Skeletal muscle satellite cell (primary cell): ENCODE results near the gene NOL7. TPM values are rescaled to one million over a fixed set of nuclear protein-coding genes. Genes with fewer than 3 reads are reported as not detected.
A peak's percentile ranks its signal among the peaks of the same experiment; 100 is the strongest.

Experiments used
- H3K27me3 ChIP-seq: 2 replicates; pipeline ENCODE4 v1.7.0; 2013; ENCODE audit warnings: low read length; ENCODE audit not compliant: control insufficient read depth, insufficient read depth
- H3K36me3 ChIP-seq: 2 replicates; pipeline ENCODE4 v1.7.0; 2013; ENCODE audit warnings: mild to moderate bottlenecking, control low read depth, low read length; ENCODE audit not compliant: insufficient read depth
- H3K4me1 ChIP-seq: 2 replicates; pipeline ENCODE4 v1.7.0; 2013; ENCODE audit warnings: low read length; ENCODE audit not compliant: control insufficient read depth, insufficient read depth
- H3K4me2 ChIP-seq: 2 replicates; pipeline ENCODE4 v1.7.0; 2013; ENCODE audit warnings: mild to moderate bottlenecking, low read length
- H3K4me3 ChIP-seq: 2 replicates; pipeline ENCODE4 v1.7.0; 2013; ENCODE audit warnings: low read length
- H3K9ac ChIP-seq: 2 replicates; pipeline ENCODE4 v1.7.0; 2013; ENCODE audit warnings: mild to moderate bottlenecking, low read depth, low read length, moderate library complexity
- H3K9me3 ChIP-seq: replicated peaks from 2 replicates; pipeline ENCODE4 v1.7.0; 2013; ENCODE audit warnings: mild to moderate bottlenecking, control low read depth, low read length
- total RNA-seq: library from RNA; depleted of rRNA; stranded (reverse); fragments of >200 nt; gene quantifications from 2 replicates; pipeline ENCODE4 v1.2.3, GENCODE V29; 2012; rRNA removed

The NOL7 gene
- total RNA-seq = 73.4 and 81.4 TPM in 2 replicates

- H3K9ac ChIP-seq = peak within 1 kb of the TSS; percentile 94
- peak within 1 kb of the TSS; percentile 90 for H3K4me3 ChIP-seq
Observed at GRCh38 chr6:13614926-13615791, at the start of gene NOL7. NOL7 (plus strand) TSS chr6:13615335; CDS start chr6:13615359, 24 bp downstream.

DNA sequence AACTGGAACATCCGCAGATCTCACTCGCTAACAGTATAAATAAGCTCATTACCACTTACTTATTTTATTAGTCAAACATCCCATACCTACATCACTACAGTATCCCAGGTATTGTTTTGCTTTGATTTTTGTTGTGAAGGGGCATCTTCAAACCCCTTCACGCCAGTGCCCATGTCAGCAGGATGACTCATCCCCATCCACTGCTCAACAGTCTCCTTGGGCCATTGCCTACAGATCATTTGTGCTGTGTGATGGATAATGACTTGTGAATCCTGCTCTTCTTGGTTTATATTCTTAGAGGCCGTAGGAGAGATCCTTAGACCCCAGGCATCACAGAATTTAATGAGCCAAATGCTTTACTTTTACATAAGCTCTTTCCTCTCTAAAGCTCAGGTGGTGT, 49.2 kb upstream of the NOL7 start:
- Histone ChIP-seq H3K27me3 (peaks cover 25% of the 10 kb centered on the region), H3K9me3 (no peaks in the 10 kb centered on the region), H3K4me3 (no peak overlapping the region), H3K9ac (no peak overlapping the region), H3K36me3 (no peaks in the 10 kb centered on the region), H3K4me2 (no peak overlapping the region), H3K4me1 (no peaks in the 10 kb centered on the region)

More at GRCh38 chr6:13614926-13615791, at the start of gene NOL7:
- Histone ChIP-seq H3K4me2 (peak within 1 kb of the TSS; percentile 98), H3K36me3 (peaks cover 31% of the 10 kb centered on the region), H3K9me3 (no peaks in the 10 kb centered on the region), H3K4me1 (peaks cover 23% of the 10 kb centered on the region), H3K27me3 (no peaks in the 10 kb centered on the region)

- Histone ChIP-seq H3K27me3 (peaks cover 25% of the 10 kb centered on the region), H3K9me3 (no peaks in the 10 kb centered on the region), H3K4me1 (no peaks in the 10 kb centered on the region), H3K4me3 (no peak overlapping the region), H3K36me3 (no peaks in the 10 kb centered on the region), H3K9ac (no peak overlapping the region), H3K4me2 (no peak overlapping the region)
Observed at GRCh38 chr6:13566500-13566899, 48.6 kb upstream of the NOL7 start.

DNA sequence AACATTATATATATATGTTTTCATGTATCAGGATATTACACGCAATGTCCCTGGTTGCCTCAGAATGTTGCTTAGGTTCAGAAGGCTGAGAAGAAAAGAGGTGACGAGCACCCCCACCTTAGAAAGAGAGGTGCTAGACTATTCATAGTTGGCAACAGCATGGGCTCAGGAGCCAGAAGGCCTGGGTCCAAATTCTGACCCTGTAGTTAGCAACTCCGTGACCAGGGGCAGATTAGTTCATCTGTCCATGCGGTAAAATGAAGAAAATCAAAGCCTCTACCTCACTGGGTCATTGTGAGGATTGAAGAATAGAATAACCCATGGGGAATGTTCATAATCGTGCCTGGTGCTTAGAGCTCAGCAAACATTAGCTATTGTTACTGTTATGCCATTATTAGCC, 46.2 kb upstream of the NOL7 start:
- peaks cover 4% of the 10 kb centered on the region for H3K4me1 ChIP-seq
- H3K36me3 ChIP-seq = no peaks in the 10 kb centered on the region
- H3K27me3 ChIP-seq = peaks cover 25% of the 10 kb centered on the region
- no peak overlapping the region for H3K9ac ChIP-seq
- no peak overlapping the region for H3K4me3 ChIP-seq
- H3K9me3 ChIP-seq = no peaks in the 10 kb centered on the region
- no peak overlapping the region for H3K4me2 ChIP-seq

DNA sequence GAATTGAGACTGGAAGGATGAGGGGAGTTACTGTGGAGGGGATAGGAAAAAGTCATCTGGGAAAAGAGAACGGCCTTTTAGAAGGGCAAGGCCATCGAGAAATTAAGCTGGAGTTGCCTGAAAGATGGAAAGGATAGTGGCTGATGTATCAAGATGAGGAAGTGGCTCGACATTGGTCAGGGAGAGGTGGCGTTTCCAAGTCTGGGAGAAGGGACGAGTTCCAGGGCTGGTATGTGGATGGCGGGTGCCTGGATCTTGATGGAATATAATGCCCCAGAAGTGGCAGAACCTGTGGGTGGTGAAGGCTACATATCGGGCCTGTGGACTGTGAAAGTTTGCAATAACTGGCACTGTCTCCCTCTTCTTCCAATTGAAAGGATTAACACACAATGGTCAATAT, 42.9 kb upstream of the NOL7 start:
- Histone ChIP-seq H3K9ac (no peak overlapping the region), H3K4me1 (peaks cover 4% of the 10 kb centered on the region), H3K4me3 (no peak overlapping the region), H3K27me3 (peaks cover 17% of the 10 kb centered on the region), H3K9me3 (no peaks in the 10 kb centered on the region), H3K36me3 (no peaks in the 10 kb centered on the region), H3K4me2 (no peak overlapping the region)

- Histone ChIP-seq H3K9ac (peak overlapping the region; percentile 91), H3K4me2 (peak overlapping the region; percentile 99), H3K4me1 (peaks cover 4% of the 10 kb centered on the region), H3K36me3 (no peaks in the 10 kb centered on the region), H3K9me3 (no peaks in the 10 kb centered on the region), H3K27me3 (peaks cover 15% of the 10 kb centered on the region), H3K4me3 (peak overlapping the region; percentile 90)
Observed at GRCh38 chr6:13572951-13573654, 42.0 kb upstream of the NOL7 start.

GRCh38 chr6:13573669-13574110, 41.4 kb upstream of the NOL7 start:
- H3K9me3 ChIP-seq = no peaks in the 10 kb centered on the region
- peaks cover 10% of the 10 kb centered on the region for H3K27me3 ChIP-seq
- peak overlapping the region; percentile 99 for H3K4me2 ChIP-seq
- peaks cover 4% of the 10 kb centered on the region for H3K4me1 ChIP-seq
- H3K36me3 ChIP-seq = no peaks in the 10 kb centered on the region
- H3K4me3 ChIP-seq = peak overlapping the region; percentile 90
- peak overlapping the region; percentile 91 for H3K9ac ChIP-seq

- peaks cover 6% of the 10 kb centered on the region for H3K27me3 ChIP-seq
- H3K9ac ChIP-seq = peak overlapping the region; percentile 91
- peak overlapping the region; percentile 90 for H3K4me3 ChIP-seq
- H3K9me3 ChIP-seq = no peaks in the 10 kb centered on the region
- peak overlapping the region; percentile 99 for H3K4me2 ChIP-seq
- peaks cover 4% of the 10 kb centered on the region for H3K4me1 ChIP-seq
- H3K36me3 ChIP-seq = no peaks in the 10 kb centered on the region
Observed at GRCh38 chr6:13574149-13574570, 41.0 kb upstream of the NOL7 start.

DNA sequence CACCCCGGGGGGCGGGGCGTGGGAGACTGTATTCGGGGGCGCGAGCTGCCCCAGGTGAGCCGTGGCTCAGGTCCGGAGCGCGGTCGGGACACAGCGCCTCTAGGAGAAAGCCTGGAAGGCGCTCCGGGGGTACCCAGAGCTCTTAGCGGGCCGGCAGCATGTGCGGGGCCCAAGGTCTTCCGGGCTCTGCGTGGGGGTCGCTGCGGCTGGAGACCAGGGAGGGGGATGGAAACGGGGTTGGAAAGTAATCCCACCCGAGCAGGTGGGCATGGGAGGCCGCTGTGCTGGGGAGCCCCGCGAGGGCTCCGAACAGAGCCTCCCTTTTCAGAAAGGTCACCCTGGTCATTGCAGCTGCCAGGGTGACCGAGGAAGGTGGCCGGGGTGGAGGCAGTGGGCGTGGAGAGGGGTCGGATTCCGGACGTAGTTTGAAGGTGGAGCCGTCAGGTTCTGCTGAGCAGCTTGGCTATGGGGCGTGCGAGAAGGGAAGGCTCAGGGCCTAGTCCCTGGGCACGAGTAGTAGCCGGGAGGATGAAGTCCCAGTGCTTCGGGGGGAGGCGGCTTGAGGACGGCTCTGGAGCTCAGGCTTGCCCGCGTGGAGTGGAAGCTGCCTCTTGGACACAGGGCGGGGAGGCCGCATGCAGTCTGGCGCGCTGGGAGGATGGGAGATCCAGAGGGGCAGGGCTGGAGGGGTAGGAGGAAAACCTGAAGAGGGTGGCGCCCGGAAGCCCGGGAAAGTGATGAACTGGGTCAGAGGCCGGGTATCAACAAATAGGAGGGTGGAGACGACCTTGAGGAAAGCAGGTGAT, 40.4 kb upstream of the NOL7 start, which contains the start of gene SIRT5:
SIRT5 (plus strand) TSS at position 31 of the 806 bp plus-strand sequence. CDS start 9,510 bp downstream, outside the sequence.
- peaks cover under 1% of the 10 kb centered on the region for H3K27me3 ChIP-seq
- peak within 1 kb of the TSS; percentile 90 for H3K4me3 ChIP-seq
- no peaks in the 10 kb centered on the region for H3K36me3 ChIP-seq
- H3K4me1 ChIP-seq = peaks cover 4% of the 10 kb centered on the region
- H3K4me2 ChIP-seq = peak within 1 kb of the TSS; percentile 99
- no peaks in the 10 kb centered on the region for H3K9me3 ChIP-seq
- peak within 1 kb of the TSS; percentile 91 for H3K9ac ChIP-seq

GRCh38 chr6:13575377-13575775, 39.8 kb upstream of the NOL7 start:
- Histone ChIP-seq H3K36me3 (no peaks in the 10 kb centered on the region), H3K27me3 (no peaks in the 10 kb centered on the region), H3K4me3 (peak overlapping the region; percentile 90), H3K4me1 (peaks cover 4% of the 10 kb centered on the region), H3K9me3 (no peaks in the 10 kb centered on the region), H3K4me2 (peak overlapping the region; percentile 99), H3K9ac (peak overlapping the region; percentile 91)

- Histone ChIP-seq H3K27me3 (no peaks in the 10 kb centered on the region), H3K36me3 (no peaks in the 10 kb centered on the region), H3K9ac (no peak overlapping the region), H3K4me2 (no peak overlapping the region), H3K4me3 (no peak overlapping the region), H3K9me3 (no peaks in the 10 kb centered on the region), H3K4me1 (peaks cover 4% of the 10 kb centered on the region)
Observed at GRCh38 chr6:13576017-13576416, 39.1 kb upstream of the NOL7 start.
